Lung (tissue), 12 donors: ENCODE measurements around the gene MARCHF3. TPM values are rescaled to one million over a fixed set of nuclear protein-coding genes. Genes with fewer than 3 reads are reported as not detected.
"Not testable (repeated sequence)": the region's sequence is repeated elsewhere in the genome, so short reads cannot be mapped to it uniquely, and the experiment has no call there.

Source experiments
- ATAC-seq: fragments of 200-7000 bp; cut with Tn5 transposase; one replicate; pipeline ENCODE4 v1.9.1; 2020; ENCODE audit warnings: moderate number of reproducible peaks; ENCODE audit not compliant: insufficient read depth, low FRiP score
- DNase-seq, 3 donors: peaks; one replicate each; pipeline ENCODE4 v3.0.0-alpha.2; 2013 to 2017
- H3K27ac ChIP-seq, 2 donors: one replicate each; pipeline ENCODE4 v1.5.1; 2013; ENCODE audit warnings: mild to moderate bottlenecking in 2 of 2, moderate library complexity in 2 of 2, control low read depth in 1 of 2, inconsistent platforms in 1 of 2, low read depth in 1 of 2, low read length in 1 of 2
- H3K27me3 ChIP-seq, 3 donors: one replicate each; pipeline ENCODE4 v1.5.1; 2013; ENCODE audit warnings: low read length in 2 of 3; ENCODE audit not compliant: control insufficient read depth in 3 of 3, insufficient read depth in 3 of 3
- H3K36me3 ChIP-seq, 4 donors: one replicate each; pipeline ENCODE4 v1.5.1; 2013; ENCODE audit warnings: low read length in 4 of 4, mild to moderate bottlenecking in 1 of 4, moderate library complexity in 1 of 4; ENCODE audit not compliant: control insufficient read depth in 4 of 4, insufficient read depth in 4 of 4
- H3K4me1 ChIP-seq, 5 donors: one replicate each; pipeline ENCODE4 v1.5.1; 2013; ENCODE audit warnings: low read length in 5 of 5, mild to moderate bottlenecking in 2 of 5, moderate library complexity in 1 of 5; ENCODE audit not compliant: control insufficient read depth in 5 of 5, insufficient read depth in 5 of 5
- H3K4me3 ChIP-seq: one replicate; pipeline ENCODE4 v1.5.1; 2013; ENCODE audit warnings: mild to moderate bottlenecking, control low read depth, moderate library complexity
- H3K9ac ChIP-seq, 2 donors: one replicate each; pipeline ENCODE4 v1.5.1; 2013; ENCODE audit warnings: low read length in 2 of 2, control low read depth in 1 of 2; ENCODE audit not compliant: insufficient read depth in 1 of 2
- H3K9me3 ChIP-seq, 4 donors: one replicate each; pipeline ENCODE4 v1.5.1; 2013; ENCODE audit warnings: low read length in 3 of 4, mild to moderate bottlenecking in 1 of 4, moderate library complexity in 1 of 4; ENCODE audit not compliant: control insufficient read depth in 4 of 4, insufficient read depth in 3 of 4
- CTCF ChIP-seq: IDR thresholded peaks from 2 replicates; pipeline ENCODE4 v1.5.1; 2012; ENCODE audit warnings: mild to moderate bottlenecking; ENCODE audit errors: control extremely low read depth, extremely low read depth
- WGBS, 2 donors: extraction: QIAGEN DNeasy Blood & Tissue Kit; methylation state at CpG; one replicate each; pipeline ENCODE4 v1.1.7; 2013; 5-methylcytosine and 5-hydroxymethylcytosine counted together
- polyA plus RNA-seq, 2 donors: library from polyadenylated mRNA; stranded (reverse); fragments of 200-250 nt; gene quantifications; one replicate each; pipeline ENCODE4 v1.2.1, GENCODE V29; 2013
- total RNA-seq, 2 donors: library from RNA; depleted of rRNA in 1 of 2; stranded (reverse); fragments of >200 nt in 1 of 2; gene quantifications; one replicate each; pipeline ENCODE4 v1.2.1, GENCODE V29; 2014 to 2021
- donor health status: control.
- donor health status: control.
- donor health status: Bipolar disorder and iron deficiency.
- donor health status: healthy.
- donor health status: DM: yes; HTN: yes; CAD: no.

Gene MARCHF3
- total and polyA plus RNA-seq, 4 donors = 3.7 to 17.0 (median 13.1) TPM

- Histone ChIP-seq H3K4me3 (no peak overlapping the region), H3K9ac (no peak overlapping the region), H3K27ac (peak overlapping the region in 1 of 2 donors; percentile 58), H3K9me3 (no peaks in the 10 kb centered on the region), H3K36me3 (no peaks in the 10 kb centered on the region), H3K4me1 (peaks cover 0 to 17% (median 5%) of the 10 kb centered on the region in 5 donors), H3K27me3 (peaks cover 0 to 34% (median 21%) of the 10 kb centered on the region in 3 donors)
- DNase-seq (no peak), ATAC-seq (no peak)
- 97 to 99% methylated on average over 1 of the region's 1 CpG for WGBS, 2 donors
- no peak for TF ChIP-seq CTCF
Observed at GRCh38 chr5:127027539-127027938, 2.8 kb downstream of the MARCHF3 start.

GRCh38 chr5:127026166-127026565 lies 4.2 kb downstream of the MARCHF3 start:
- 96 to 99% methylated on average over 2 of the region's 2 CpGs for WGBS, 2 donors
- H3K9me3 ChIP-seq = no peaks in the 10 kb centered on the region
- H3K4me1 ChIP-seq = peaks cover 0 to 23% (median 0%) of the 10 kb centered on the region in 5 donors
- H3K4me3 ChIP-seq = no peak overlapping the region
- no peak overlapping the region for H3K9ac ChIP-seq
- DNase-seq (no peak), ATAC-seq (no peak)
- peaks cover 0 to 24% (median 13%) of the 10 kb centered on the region in 3 donors for H3K27me3 ChIP-seq
- no peak for TF ChIP-seq CTCF
- H3K27ac ChIP-seq = no peak overlapping the region
- H3K36me3 ChIP-seq = no peaks in the 10 kb centered on the region

GRCh38 chr5:127025467-127025866 lies 4.9 kb downstream of the MARCHF3 start:
- H3K36me3 ChIP-seq = no peaks in the 10 kb centered on the region
- H3K27me3 ChIP-seq = peaks cover 0 to 24% (median 13%) of the 10 kb centered on the region in 3 donors
- no peak for DNase-seq
- TF ChIP-seq CTCF = no peak
- H3K9me3 ChIP-seq = no peaks in the 10 kb centered on the region
- H3K27ac ChIP-seq = peak overlapping the region in 1 of 2 donors; percentile 40
- H3K4me1 ChIP-seq = peaks cover 0 to 23% (median 0%) of the 10 kb centered on the region in 5 donors
- 76 to 77% methylated on average over 1 of the region's 1 CpG for WGBS, 2 donors
- H3K4me3 ChIP-seq = no peak overlapping the region
- ATAC-seq = no peak
- no peak overlapping the region for H3K9ac ChIP-seq

GRCh38 chr5:127024821-127025220 lies 5.5 kb downstream of the MARCHF3 start:
- Histone ChIP-seq H3K27ac (peak overlapping the region in 1 of 2 donors; percentile 85), H3K27me3 (peaks cover 0 to 21% (median 13%) of the 10 kb centered on the region in 3 donors), H3K4me3 (no peak overlapping the region), H3K9me3 (no peaks in the 10 kb centered on the region), H3K4me1 (peaks cover 0 to 26% (median 0%) of the 10 kb centered on the region in 5 donors), H3K36me3 (no peaks in the 10 kb centered on the region), H3K9ac (no peak overlapping the region)
- WGBS, 2 donors = 74 to 86% methylated on average over 4 of the region's 4 CpGs
- DNase-seq = peak in 1 of 3 donors; percentile 30
- no peak for ATAC-seq
- TF ChIP-seq CTCF = no peak

- H3K9me3 ChIP-seq, H3K4me3 ChIP-seq, H3K36me3 ChIP-seq, ATAC-seq, DNase-seq, H3K9ac ChIP-seq: not testable (repeated sequence)
- Histone ChIP-seq H3K4me1 (peaks cover 0 to 32% (median 0%) of the 10 kb centered on the region in 5 donors), H3K27me3 (peaks cover 0 to 10% (median 3%) of the 10 kb centered on the region in 3 donors), H3K27ac (peak overlapping the region in 1 of 2 donors; percentile 85)
- 96 to 97% methylated on average over 7 of the region's 7 CpGs for WGBS, 2 donors
Observed at GRCh38 chr5:127023552-127024191, 6.7 kb downstream of the MARCHF3 start.
